Measurements from ENCODE around the gene ECHDC1. TPM values are rescaled to one million over a fixed set of nuclear protein-coding genes. Genes with fewer than 3 reads are reported as not detected.
"Not testable (repeated sequence)": the region's sequence is repeated elsewhere in the genome, so short reads cannot be mapped to it uniquely, and the experiment has no call there.

ECHDC1 gene
- 10 to 100 TPM; 61.7 to 64.1 TPM for total RNA-seq

GRCh38 chr6:127342946-127343808 is at the start of gene ECHDC1:
ECHDC1 (minus strand) TSS chr6:127343609; CDS start chr6:127331028, 12,581 bp downstream.
- Mint-ChIP-seq H3K9me3 (no peaks in the 10 kb centered on the region), H3K27me3 (no peaks in the 10 kb centered on the region), H3K4me3 (no peak within 1 kb of the TSS), H3K4me1 (peaks cover 19% of the 10 kb centered on the region), H3K36me3 (peaks cover 26% of the 10 kb centered on the region), H3K27ac (no peak within 1 kb of the TSS)
- DNase-seq = peak; percentile 76

GRCh38 chr6:127392301-127392700 is 48.9 kb upstream of the ECHDC1 start:
- H3K27ac Mint-ChIP-seq = no peak overlapping the region
- no peaks in the 10 kb centered on the region for H3K9me3 Mint-ChIP-seq
- H3K4me3 Mint-ChIP-seq = no peak overlapping the region
- no peaks in the 10 kb centered on the region for H3K36me3 Mint-ChIP-seq
- H3K27me3 Mint-ChIP-seq = no peaks in the 10 kb centered on the region
- no peak for DNase-seq
- H3K4me1 Mint-ChIP-seq = no peaks in the 10 kb centered on the region

- no peaks in the 10 kb centered on the region for H3K9me3 Mint-ChIP-seq
- H3K27ac Mint-ChIP-seq = no peak overlapping the region
- no peaks in the 10 kb centered on the region for H3K4me1 Mint-ChIP-seq
- H3K4me3 Mint-ChIP-seq = no peak overlapping the region
- no peaks in the 10 kb centered on the region for H3K27me3 Mint-ChIP-seq
- no peak for DNase-seq
- H3K36me3 Mint-ChIP-seq = no peaks in the 10 kb centered on the region
These were observed 47.9 kb upstream of the ECHDC1 start for GRCh38 chr6:127391094-127391953.

- DNase-seq = no peak
- Mint-ChIP-seq H3K36me3 (no peaks in the 10 kb centered on the region), H3K9me3 (no peaks in the 10 kb centered on the region), H3K4me3 (no peak overlapping the region), H3K4me1 (no peaks in the 10 kb centered on the region), H3K27ac (no peak overlapping the region), H3K27me3 (no peaks in the 10 kb centered on the region)
These were observed 46.3 kb upstream of the ECHDC1 start for GRCh38 chr6:127389706-127390105.

- no peaks in the 10 kb centered on the region for H3K36me3 Mint-ChIP-seq
- no peak for DNase-seq
- no peak overlapping the region for H3K27ac Mint-ChIP-seq
- no peaks in the 10 kb centered on the region for H3K4me1 Mint-ChIP-seq
- H3K9me3 Mint-ChIP-seq = no peaks in the 10 kb centered on the region
- H3K27me3 Mint-ChIP-seq = no peaks in the 10 kb centered on the region
- H3K4me3 Mint-ChIP-seq = no peak overlapping the region
These were observed 42.4 kb upstream of the ECHDC1 start for GRCh38 chr6:127385668-127386430.

- H3K4me3 Mint-ChIP-seq = not testable (repeated sequence)
These were observed 41.4 kb upstream of the ECHDC1 start for GRCh38 chr6:127384848-127385247.

GRCh38 chr6:127383988-127384387 is 40.6 kb upstream of the ECHDC1 start:
- no peaks in the 10 kb centered on the region for H3K4me1 Mint-ChIP-seq
- no peaks in the 10 kb centered on the region for H3K27me3 Mint-ChIP-seq
- H3K4me3 Mint-ChIP-seq = no peak overlapping the region
- DNase-seq = no peak
- H3K9me3 Mint-ChIP-seq = no peaks in the 10 kb centered on the region
- peaks cover 3% of the 10 kb centered on the region for H3K36me3 Mint-ChIP-seq
- no peak overlapping the region for H3K27ac Mint-ChIP-seq

More at GRCh38 chr6:127384848-127385247, 41.4 kb upstream of the ECHDC1 start:
- not testable (repeated sequence) for H3K27ac Mint-ChIP-seq, H3K36me3 Mint-ChIP-seq, H3K27me3 Mint-ChIP-seq, DNase-seq, H3K9me3 Mint-ChIP-seq, H3K4me1 Mint-ChIP-seq

- H3K27ac Mint-ChIP-seq = no peak overlapping the region
- no peaks in the 10 kb centered on the region for H3K4me1 Mint-ChIP-seq
- peaks cover 3% of the 10 kb centered on the region for H3K36me3 Mint-ChIP-seq
- H3K4me3 Mint-ChIP-seq = no peak overlapping the region
- no peak for DNase-seq
- no peaks in the 10 kb centered on the region for H3K27me3 Mint-ChIP-seq
- H3K9me3 Mint-ChIP-seq = no peaks in the 10 kb centered on the region
These were observed 39.0 kb upstream of the ECHDC1 start for GRCh38 chr6:127382413-127382812.

- DNase-seq = no peak
- Mint-ChIP-seq H3K9me3 (no peaks in the 10 kb centered on the region), H3K27me3 (no peaks in the 10 kb centered on the region), H3K4me3 (no peak overlapping the region), H3K36me3 (peaks cover 3% of the 10 kb centered on the region), H3K4me1 (no peaks in the 10 kb centered on the region), H3K27ac (no peak overlapping the region)
These were observed 38.0 kb upstream of the ECHDC1 start for GRCh38 chr6:127381384-127381783.

- Mint-ChIP-seq H3K9me3 (peaks cover 4% of the 10 kb centered on the region), H3K4me3 (no peak overlapping the region), H3K4me1 (no peaks in the 10 kb centered on the region), H3K27ac (no peak overlapping the region), H3K27me3 (no peaks in the 10 kb centered on the region), H3K36me3 (peaks cover 7% of the 10 kb centered on the region)
- DNase-seq = no peak
These were observed 33.3 kb upstream of the ECHDC1 start for GRCh38 chr6:127376685-127377084.

GRCh38 chr6:127367023-127367375 is 23.6 kb upstream of the ECHDC1 start:
- H3K36me3 Mint-ChIP-seq = peaks cover 3% of the 10 kb centered on the region
- H3K27me3 Mint-ChIP-seq = no peaks in the 10 kb centered on the region
- no peak overlapping the region for H3K4me3 Mint-ChIP-seq
- H3K9me3 Mint-ChIP-seq = peaks cover 6% of the 10 kb centered on the region
- H3K27ac Mint-ChIP-seq = no peak overlapping the region
- H3K4me1 Mint-ChIP-seq = no peaks in the 10 kb centered on the region
- DNase-seq = no peak

GRCh38 chr6:127366282-127367022 is 23.0 kb upstream of the ECHDC1 start:
- no peaks in the 10 kb centered on the region for H3K4me1 Mint-ChIP-seq
- H3K27ac Mint-ChIP-seq = no peak overlapping the region
- no peak overlapping the region for H3K4me3 Mint-ChIP-seq
- peaks cover 5% of the 10 kb centered on the region for H3K36me3 Mint-ChIP-seq
- peaks cover under 1% of the 10 kb centered on the region for H3K9me3 Mint-ChIP-seq
- no peak for DNase-seq
- H3K27me3 Mint-ChIP-seq = no peaks in the 10 kb centered on the region

GRCh38 chr6:127365874-127366273 is 22.5 kb upstream of the ECHDC1 start:
- no peak for DNase-seq
- Mint-ChIP-seq H3K9me3 (no peaks in the 10 kb centered on the region), H3K4me1 (no peaks in the 10 kb centered on the region), H3K27ac (no peak overlapping the region), H3K4me3 (no peak overlapping the region), H3K27me3 (no peaks in the 10 kb centered on the region), H3K36me3 (peaks cover 5% of the 10 kb centered on the region)

- no peak for DNase-seq
- no peak overlapping the region for H3K4me3 Mint-ChIP-seq
- no peaks in the 10 kb centered on the region for H3K27me3 Mint-ChIP-seq
- no peaks in the 10 kb centered on the region for H3K4me1 Mint-ChIP-seq
- peaks cover 32% of the 10 kb centered on the region for H3K36me3 Mint-ChIP-seq
- peaks cover 41% of the 10 kb centered on the region for H3K9me3 Mint-ChIP-seq
- H3K27ac Mint-ChIP-seq = no peak overlapping the region
These were observed 9.1 kb upstream of the ECHDC1 start for GRCh38 chr6:127352524-127352923.

Measured in activated naive CD8-positive, alpha-beta T cell treated with anti-CD3 and anti-CD28 coated beads for 36 hours (primary cell).